Stimulated activated naive CD8-positive, alpha-beta T cell treated with anti-CD3 and anti-CD28 coated beads, Interleukin-15, Interleukin-2, amounts not matched to agents 100 ng/mL and 50 ng/mL, for 24 hours (primary cell): ENCODE results near the gene CABS1.

Experiments
- H3K27ac Mint-ChIP-seq: one replicate; pipeline ENCODE4 v1.8.0; 2021; ENCODE audit warnings: mild to moderate bottlenecking, mixed read lengths
- H3K27me3 Mint-ChIP-seq: one replicate; pipeline ENCODE4 v1.8.0; 2021; ENCODE audit warnings: mixed read lengths
- H3K36me3 Mint-ChIP-seq: one replicate; pipeline ENCODE4 v1.8.0; 2021; ENCODE audit warnings: low read depth, mixed read lengths
- H3K4me1 Mint-ChIP-seq: one replicate; pipeline ENCODE4 v1.8.0; 2021; ENCODE audit warnings: low read depth, mixed read lengths
- H3K4me3 Mint-ChIP-seq: one replicate; pipeline ENCODE4 v1.8.0; 2021; ENCODE audit warnings: mild to moderate bottlenecking, mixed read lengths
- H3K9me3 Mint-ChIP-seq: one replicate; pipeline ENCODE4 v1.8.0; 2021; ENCODE audit warnings: mixed read lengths

CABS1 gene

DNA sequence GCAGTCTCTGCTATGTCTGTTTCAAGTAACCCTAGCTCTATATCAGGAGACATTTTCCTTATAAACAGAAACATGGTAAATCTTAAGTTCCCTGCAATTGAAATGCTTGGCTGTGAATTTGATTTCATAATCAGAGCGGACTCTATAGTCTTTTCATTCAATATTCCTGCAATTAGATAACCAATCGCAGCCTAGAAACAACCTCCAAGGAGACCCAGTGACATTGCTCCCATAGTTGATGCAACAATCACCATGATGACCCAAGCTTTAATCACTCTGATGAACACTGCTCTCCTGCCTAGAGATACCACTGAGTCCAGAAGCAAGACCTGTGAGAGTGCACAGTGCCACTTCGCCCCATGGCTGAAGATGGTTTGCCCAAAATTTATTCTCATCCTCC is at the start of gene CABS1:
Gene CABS1 (plus strand): TSS at position 301 of the 400 bp plus-strand sequence. CDS start 59 bp downstream, at position 360.
- no peaks in the 10 kb centered on the region for H3K9me3 Mint-ChIP-seq
- H3K36me3 Mint-ChIP-seq: no peaks in the 10 kb centered on the region
- H3K4me3 Mint-ChIP-seq: no peak within 1 kb of the TSS
- H3K4me1 Mint-ChIP-seq: no peaks in the 10 kb centered on the region
- no peak within 1 kb of the TSS for H3K27ac Mint-ChIP-seq
- H3K27me3 Mint-ChIP-seq: no peaks in the 10 kb centered on the region

DNA sequence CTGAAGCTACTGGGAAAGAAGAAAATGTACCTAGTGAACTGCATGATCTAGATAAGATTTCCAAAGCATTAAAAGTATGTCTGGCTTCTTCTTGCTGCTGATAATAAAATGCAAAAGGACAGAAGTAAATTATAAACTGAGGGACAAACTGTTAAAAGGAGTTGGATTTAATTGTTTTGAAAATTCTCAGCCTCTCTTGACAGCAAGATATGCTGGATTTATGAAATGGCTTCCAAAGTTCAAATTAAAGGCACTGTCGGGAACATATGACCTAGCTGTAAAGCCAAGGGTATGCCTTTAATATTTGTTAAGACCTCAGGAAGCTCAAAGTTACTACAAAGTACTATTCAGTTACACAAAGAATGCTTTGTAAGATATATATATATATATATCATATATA is 46.1 kb upstream of the CABS1 start:
- no peaks in the 10 kb centered on the region for H3K27me3 Mint-ChIP-seq
- H3K27ac Mint-ChIP-seq: no peak overlapping the region
- H3K4me1 Mint-ChIP-seq: no peaks in the 10 kb centered on the region
- no peaks in the 10 kb centered on the region for H3K36me3 Mint-ChIP-seq
- H3K9me3 Mint-ChIP-seq: peaks cover 4% of the 10 kb centered on the region
- H3K4me3 Mint-ChIP-seq: no peak overlapping the region

GRCh38 chr4:70291341-70291740 is 43.4 kb upstream of the CABS1 start:
- no peaks in the 10 kb centered on the region for H3K27me3 Mint-ChIP-seq
- H3K4me1 Mint-ChIP-seq: no peaks in the 10 kb centered on the region
- H3K9me3 Mint-ChIP-seq: peaks cover 4% of the 10 kb centered on the region
- H3K36me3 Mint-ChIP-seq: no peaks in the 10 kb centered on the region
- H3K27ac Mint-ChIP-seq: no peak overlapping the region
- no peak overlapping the region for H3K4me3 Mint-ChIP-seq

- Mint-ChIP-seq H3K9me3 (no peaks in the 10 kb centered on the region), H3K4me3 (no peak overlapping the region), H3K27me3 (no peaks in the 10 kb centered on the region), H3K27ac (no peak overlapping the region), H3K4me1 (no peaks in the 10 kb centered on the region), H3K36me3 (no peaks in the 10 kb centered on the region)
These were observed 37.2 kb upstream of the CABS1 start for GRCh38 chr4:70297576-70297975.

GRCh38 chr4:70298051-70298450 is 36.7 kb upstream of the CABS1 start:
- H3K9me3 Mint-ChIP-seq: no peaks in the 10 kb centered on the region
- H3K36me3 Mint-ChIP-seq: no peaks in the 10 kb centered on the region
- H3K27me3 Mint-ChIP-seq: no peaks in the 10 kb centered on the region
- H3K4me1 Mint-ChIP-seq: no peaks in the 10 kb centered on the region
- H3K4me3 Mint-ChIP-seq: no peak overlapping the region
- no peak overlapping the region for H3K27ac Mint-ChIP-seq

GRCh38 chr4:70299643-70300042 is 35.1 kb upstream of the CABS1 start:
- H3K9me3 Mint-ChIP-seq: no peaks in the 10 kb centered on the region

DNA sequence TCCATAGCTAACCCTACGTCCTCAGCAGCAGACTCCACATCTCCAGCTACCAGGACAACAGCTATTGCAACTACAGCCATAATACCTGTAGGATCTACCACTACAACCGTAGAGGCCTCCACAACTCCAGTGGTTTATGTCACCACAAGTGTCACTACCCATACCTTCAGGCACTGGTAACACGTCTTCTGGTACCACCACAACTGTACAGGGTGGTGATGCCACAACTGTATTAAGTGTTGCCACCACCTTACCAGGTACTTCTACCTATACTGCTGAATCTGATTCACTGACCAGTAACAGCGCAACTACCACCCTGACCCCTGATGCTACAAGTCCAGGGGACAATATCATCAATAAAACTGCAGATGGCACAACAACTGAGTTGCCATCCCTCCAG is 34.6 kb upstream of the CABS1 start:
- no peaks in the 10 kb centered on the region for H3K27me3 Mint-ChIP-seq
- no peak overlapping the region for H3K27ac Mint-ChIP-seq
- H3K9me3 Mint-ChIP-seq: no peaks in the 10 kb centered on the region
- H3K4me1 Mint-ChIP-seq: no peaks in the 10 kb centered on the region
- no peaks in the 10 kb centered on the region for H3K36me3 Mint-ChIP-seq
- no peak overlapping the region for H3K4me3 Mint-ChIP-seq

More at GRCh38 chr4:70299643-70300042, 35.1 kb upstream of the CABS1 start:
- H3K27me3 Mint-ChIP-seq: no peaks in the 10 kb centered on the region
- H3K36me3 Mint-ChIP-seq: no peaks in the 10 kb centered on the region
- no peaks in the 10 kb centered on the region for H3K4me1 Mint-ChIP-seq
- no peak overlapping the region for H3K27ac Mint-ChIP-seq
- no peak overlapping the region for H3K4me3 Mint-ChIP-seq

GRCh38 chr4:70303090-70303489 is 31.7 kb upstream of the CABS1 start:
- H3K4me3 Mint-ChIP-seq: no peak overlapping the region
- no peak overlapping the region for H3K27ac Mint-ChIP-seq
- peaks cover 7% of the 10 kb centered on the region for H3K9me3 Mint-ChIP-seq
- H3K27me3 Mint-ChIP-seq: no peaks in the 10 kb centered on the region
- H3K36me3 Mint-ChIP-seq: no peaks in the 10 kb centered on the region
- H3K4me1 Mint-ChIP-seq: no peaks in the 10 kb centered on the region

DNA sequence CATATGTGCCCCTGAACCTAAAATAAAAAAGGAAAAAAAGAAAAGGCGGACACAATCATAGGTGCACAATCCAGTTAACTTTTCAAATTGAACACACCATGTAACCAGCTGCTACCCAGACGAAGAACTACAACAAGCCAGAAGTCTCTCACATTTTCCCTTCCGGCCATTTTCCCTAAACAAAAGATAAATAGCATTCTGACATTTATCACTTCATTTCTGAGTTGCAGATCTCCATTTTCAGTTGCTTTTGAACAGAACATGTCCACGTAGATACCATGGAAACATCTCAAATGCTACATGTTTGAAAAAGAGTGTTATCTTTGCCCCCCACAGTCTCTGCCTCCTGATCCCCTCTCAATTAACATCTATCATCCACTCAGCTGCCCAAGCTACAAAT is 29.2 kb upstream of the CABS1 start:
- peaks cover 7% of the 10 kb centered on the region for H3K9me3 Mint-ChIP-seq
- H3K27ac Mint-ChIP-seq: no peak overlapping the region
- H3K4me3 Mint-ChIP-seq: no peak overlapping the region
- no peaks in the 10 kb centered on the region for H3K4me1 Mint-ChIP-seq
- no peaks in the 10 kb centered on the region for H3K36me3 Mint-ChIP-seq
- H3K27me3 Mint-ChIP-seq: no peaks in the 10 kb centered on the region

- Mint-ChIP-seq H3K27ac (no peak overlapping the region), H3K36me3 (no peaks in the 10 kb centered on the region), H3K4me1 (no peaks in the 10 kb centered on the region), H3K27me3 (no peaks in the 10 kb centered on the region), H3K4me3 (no peak overlapping the region), H3K9me3 (peaks cover 7% of the 10 kb centered on the region)
These were observed 28.7 kb upstream of the CABS1 start for GRCh38 chr4:70306076-70306475.

- Mint-ChIP-seq H3K9me3 (no peaks in the 10 kb centered on the region), H3K36me3 (no peaks in the 10 kb centered on the region)
These were observed 21.0 kb upstream of the CABS1 start for GRCh38 chr4:70313736-70314135.

DNA sequence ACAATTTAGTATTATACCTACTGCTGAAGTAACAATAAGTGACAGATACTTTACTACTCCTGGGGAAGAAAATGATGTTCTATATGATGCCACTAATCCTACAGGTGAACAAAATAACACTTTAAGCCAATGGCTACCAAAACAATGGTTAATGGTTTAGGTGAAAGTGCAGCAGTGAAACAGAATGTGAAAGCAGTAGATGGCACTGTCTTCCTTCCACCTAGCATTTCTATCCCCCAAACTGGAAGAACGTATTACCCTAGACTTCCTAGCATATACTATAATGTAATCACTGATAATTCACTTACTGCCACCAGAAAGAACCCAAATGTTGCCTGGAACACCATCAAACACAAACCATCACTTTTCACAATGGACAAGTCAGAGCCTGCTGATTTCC is 18.9 kb upstream of the CABS1 start:
- no peaks in the 10 kb centered on the region for H3K4me1 Mint-ChIP-seq
- no peak overlapping the region for H3K4me3 Mint-ChIP-seq
- no peak overlapping the region for H3K27ac Mint-ChIP-seq
- no peaks in the 10 kb centered on the region for H3K27me3 Mint-ChIP-seq
- H3K36me3 Mint-ChIP-seq: no peaks in the 10 kb centered on the region
- peaks cover 3% of the 10 kb centered on the region for H3K9me3 Mint-ChIP-seq

More at GRCh38 chr4:70313736-70314135, 21.0 kb upstream of the CABS1 start:
- no peak overlapping the region for H3K27ac Mint-ChIP-seq
- no peak overlapping the region for H3K4me3 Mint-ChIP-seq
- no peaks in the 10 kb centered on the region for H3K4me1 Mint-ChIP-seq
- no peaks in the 10 kb centered on the region for H3K27me3 Mint-ChIP-seq

- Mint-ChIP-seq H3K27ac (no peak overlapping the region), H3K4me1 (no peaks in the 10 kb centered on the region), H3K4me3 (no peak overlapping the region), H3K27me3 (no peaks in the 10 kb centered on the region), H3K36me3 (no peaks in the 10 kb centered on the region), H3K9me3 (peaks cover 2% of the 10 kb centered on the region)
These were observed 8.7 kb upstream of the CABS1 start for GRCh38 chr4:70326052-70326451.

DNA sequence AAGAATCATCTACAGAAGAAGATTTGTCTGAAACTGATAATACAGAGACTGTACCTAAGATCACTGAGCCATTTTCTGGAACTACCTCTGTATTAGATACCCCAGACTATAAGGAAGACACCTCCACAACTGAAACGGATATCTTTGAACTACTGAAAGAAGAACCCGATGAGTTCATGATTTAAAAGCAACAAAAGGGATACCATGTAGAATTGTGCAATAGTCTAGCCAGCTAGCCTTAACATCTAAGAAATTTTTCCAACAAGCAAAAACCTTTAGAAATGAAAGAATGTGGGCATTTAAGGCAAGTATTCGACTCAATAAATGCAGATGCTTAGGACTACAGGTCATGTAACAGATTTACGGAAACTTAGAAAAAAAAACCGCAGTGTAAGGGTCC is 1.3 kb downstream of the CABS1 start:
- Mint-ChIP-seq H3K4me1 (no peaks in the 10 kb centered on the region), H3K9me3 (no peaks in the 10 kb centered on the region), H3K36me3 (no peaks in the 10 kb centered on the region), H3K4me3 (no peak overlapping the region), H3K27ac (no peak overlapping the region), H3K27me3 (no peaks in the 10 kb centered on the region)

- H3K27me3 Mint-ChIP-seq: no peaks in the 10 kb centered on the region
- H3K36me3 Mint-ChIP-seq: no peaks in the 10 kb centered on the region
These were observed 3.2 kb downstream of the CABS1 start for GRCh38 chr4:70337886-70338420.

DNA sequence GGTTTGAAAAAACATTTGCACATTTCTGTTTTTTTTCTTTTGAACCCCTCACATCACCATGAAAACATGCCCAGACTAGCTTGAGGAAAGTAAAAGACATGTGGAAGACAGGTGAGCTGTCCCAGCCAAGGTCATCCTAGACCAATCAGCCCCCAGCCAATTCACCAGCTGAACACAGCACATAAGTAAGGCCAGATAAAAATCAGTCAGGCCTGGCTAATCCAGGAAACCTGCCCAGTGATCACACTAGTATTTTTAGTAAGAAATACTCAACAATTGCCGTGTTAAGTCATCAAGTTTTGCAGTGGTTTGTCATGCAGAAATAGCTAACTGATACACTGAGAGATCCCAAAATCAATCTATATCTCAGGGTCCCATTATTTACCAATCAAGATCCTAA is 21.4 kb downstream of the CABS1 start:
- H3K27ac Mint-ChIP-seq: no peak overlapping the region
- H3K9me3 Mint-ChIP-seq: no peaks in the 10 kb centered on the region

More at GRCh38 chr4:70337886-70338420, 3.2 kb downstream of the CABS1 start:
- no peaks in the 10 kb centered on the region for H3K9me3 Mint-ChIP-seq
- no peak overlapping the region for H3K27ac Mint-ChIP-seq
- no peak overlapping the region for H3K4me3 Mint-ChIP-seq
- H3K4me1 Mint-ChIP-seq: no peaks in the 10 kb centered on the region

More for the DNA sequence above, 21.4 kb downstream of the CABS1 start:
- no peaks in the 10 kb centered on the region for H3K27me3 Mint-ChIP-seq
- H3K36me3 Mint-ChIP-seq: no peaks in the 10 kb centered on the region
- H3K4me3 Mint-ChIP-seq: no peak overlapping the region
- no peaks in the 10 kb centered on the region for H3K4me1 Mint-ChIP-seq
